Left lung (tissue), 10 donors: ENCODE data around the gene ATP8B2. TPM values are rescaled to one million over a fixed set of nuclear protein-coding genes. Genes with fewer than 3 reads are reported as not detected.
A peak's percentile ranks its signal among the peaks of the same experiment; 100 is the strongest.

Experiments used
- ATAC-seq: fragments of 200-7000 bp; cut with Tn5 transposase; one replicate; pipeline ENCODE4 v1.9.1; 2020; ENCODE audit warnings: moderate library complexity
- DNase-seq, 4 donors: peaks; one replicate each; pipeline ENCODE4 v3.0.0-alpha.2; 2013 to 2020
- H3K27ac ChIP-seq, 2 donors: fragments of 200-600 bp; sonication (generic) in 1 of 2; one replicate each; pipeline versions ENCODE4 v1.5.0 to v1.8.0; 2020 to 2021
- H3K27me3 ChIP-seq, 2 donors: fragments of 200-600 bp; sonication (generic) in 1 of 2; one replicate each; pipeline versions ENCODE4 v1.5.0 to v1.8.0; 2020 to 2021
- H3K36me3 ChIP-seq, 2 donors: fragments of 200-600 bp; sonication (generic) in 1 of 2; one replicate each; pipeline versions ENCODE4 v1.5.0 to v1.8.0; 2020 to 2021
- H3K4me1 ChIP-seq, 2 donors: fragments of 200-600 bp; one replicate each; pipeline ENCODE4 v1.8.0; 2021
- H3K4me3 ChIP-seq, 2 donors: fragments of 200-600 bp; sonication (generic) in 1 of 2; one replicate each; pipeline versions ENCODE4 v1.5.0 to v1.8.0; 2020 to 2021; ENCODE audit warnings: mild to moderate bottlenecking in 1 of 2
- H3K9me3 ChIP-seq, 2 donors: fragments of 200-600 bp; sonication (generic) in 1 of 2; one replicate each; pipeline versions ENCODE4 v1.5.0 to v1.8.0; 2020 to 2021
- intact Hi-C, 2 donors: fragments of 100-400 bp; cut with DNase I; formaldehyde crosslinking; loops; one replicate each; pipeline versions ENCODE4 v1.11.2 to v1.14.2; 2022
- polyA plus RNA-seq, 6 donors: library from polyadenylated mRNA; unstranded; fragments of 120-200 nt; gene quantifications; one replicate each; pipeline ENCODE4 v1.2.1, GENCODE V29; 2013; ENCODE audit not compliant: insufficient read length in 6 of 6
- total RNA-seq, 2 donors: library from RNA; stranded (reverse); fragmentation: NEBNext Ultra II Directional; extraction: Animal tissue kit (Norgen Biotek cat#: 25700); gene quantifications; one replicate each; pipeline ENCODE4 v1.2.1, GENCODE V29; 2021
- TF ChIP-seq, protein P1 (sequence below), 2 donors: fragments of 200-600 bp; sonication (generic) in 1 of 2; IDR thresholded peaks; one replicate each; pipeline versions ENCODE4 v1.5.0 to v1.8.0; 2021; ENCODE audit warnings: antibody characterized with exemption in 2 of 2
- donor health status: DM: no; HTN: yes; CAD: no.
- donor health status: DM: no; HTN: no; CAD: no.

The ATP8B2 gene
- total and polyA plus RNA-seq, 8 donors: 32.9 to 41.9 (median 36.6) TPM

DNA sequence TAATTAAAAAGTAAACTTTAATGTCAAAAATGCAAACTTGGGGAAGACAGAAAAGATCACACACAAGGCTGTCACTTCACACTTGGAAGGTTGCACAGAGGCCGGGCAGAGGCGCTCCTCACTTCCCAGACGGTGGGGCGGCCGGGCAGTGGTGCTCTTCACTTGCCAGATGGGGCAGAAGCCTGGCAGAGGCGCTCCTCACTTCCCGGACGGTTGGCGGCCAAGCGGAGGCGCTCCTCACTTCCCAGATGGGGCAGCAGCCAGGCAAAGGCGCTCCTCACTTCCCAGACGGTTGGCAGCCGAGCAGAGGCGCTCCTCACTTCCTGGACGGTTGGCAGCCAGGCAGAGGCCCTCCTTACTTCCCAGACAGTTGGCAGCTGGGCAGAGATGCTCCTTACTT lies 54.0 kb downstream of the ATP8B2 start:
- TF ChIP-seq, protein P1, sequence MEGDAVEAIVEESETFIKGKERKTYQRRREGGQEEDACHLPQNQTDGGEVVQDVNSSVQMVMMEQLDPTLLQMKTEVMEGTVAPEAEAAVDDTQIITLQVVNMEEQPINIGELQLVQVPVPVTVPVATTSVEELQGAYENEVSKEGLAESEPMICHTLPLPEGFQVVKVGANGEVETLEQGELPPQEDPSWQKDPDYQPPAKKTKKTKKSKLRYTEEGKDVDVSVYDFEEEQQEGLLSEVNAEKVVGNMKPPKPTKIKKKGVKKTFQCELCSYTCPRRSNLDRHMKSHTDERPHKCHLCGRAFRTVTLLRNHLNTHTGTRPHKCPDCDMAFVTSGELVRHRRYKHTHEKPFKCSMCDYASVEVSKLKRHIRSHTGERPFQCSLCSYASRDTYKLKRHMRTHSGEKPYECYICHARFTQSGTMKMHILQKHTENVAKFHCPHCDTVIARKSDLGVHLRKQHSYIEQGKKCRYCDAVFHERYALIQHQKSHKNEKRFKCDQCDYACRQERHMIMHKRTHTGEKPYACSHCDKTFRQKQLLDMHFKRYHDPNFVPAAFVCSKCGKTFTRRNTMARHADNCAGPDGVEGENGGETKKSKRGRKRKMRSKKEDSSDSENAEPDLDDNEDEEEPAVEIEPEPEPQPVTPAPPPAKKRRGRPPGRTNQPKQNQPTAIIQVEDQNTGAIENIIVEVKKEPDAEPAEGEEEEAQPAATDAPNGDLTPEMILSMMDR (IDR thresholded peaks at IDR 0.05): no peak
- intact Hi-C loops: no loop called here
- Histone ChIP-seq H3K36me3 (no peaks in the 10 kb centered on the region), H3K4me3 (no peak overlapping the region), H3K9me3 (no peaks in the 10 kb centered on the region), H3K4me1 (no peaks in the 10 kb centered on the region), H3K27me3 (no peaks in the 10 kb centered on the region), H3K27ac (no peak overlapping the region)
- no peak for ATAC-seq
- DNase-seq: no peak

DNA sequence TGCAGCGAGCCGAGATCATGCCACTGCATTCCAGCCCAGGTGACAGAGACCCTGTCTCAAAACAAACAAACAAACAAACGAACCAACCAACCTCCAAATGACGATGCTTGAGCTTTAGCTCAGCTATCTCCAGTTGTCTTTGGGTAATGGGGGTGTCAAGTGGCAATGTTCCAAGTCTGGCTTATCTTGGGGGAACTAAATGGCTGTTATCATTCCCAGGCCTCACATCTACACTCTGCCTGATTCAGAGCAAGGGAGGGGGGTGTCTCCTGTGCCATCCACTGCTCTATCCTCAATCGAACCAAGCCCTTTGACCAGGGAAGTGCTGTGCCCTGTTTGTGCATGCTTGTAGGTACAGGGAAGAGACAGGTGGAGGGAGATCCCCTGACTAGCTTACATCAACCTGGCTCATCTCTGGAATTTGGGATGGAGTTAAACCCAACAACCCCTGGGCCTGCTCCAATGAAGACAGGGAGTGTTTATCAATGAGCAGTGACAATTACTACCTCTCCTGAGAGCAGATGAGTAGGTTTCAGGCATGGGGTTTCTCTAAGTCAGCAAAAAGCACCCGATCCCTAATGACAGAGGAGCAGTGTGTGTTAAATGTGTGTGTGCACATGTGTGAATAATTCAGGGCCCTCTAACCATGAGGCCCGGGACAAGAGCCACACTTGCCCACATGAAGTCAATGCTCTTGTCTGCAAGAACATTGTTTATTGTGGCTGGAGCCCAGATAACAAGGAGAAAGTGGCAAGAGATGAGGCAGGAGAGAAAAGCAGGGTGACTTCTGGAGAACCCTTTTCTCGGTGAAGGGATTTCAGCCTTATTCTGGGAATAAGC lies 59.5 kb downstream of the ATP8B2 start:
- Histone ChIP-seq H3K4me3 (no peak overlapping the region), H3K36me3 (no peaks in the 10 kb centered on the region), H3K4me1 (peaks cover 3 to 20% of the 10 kb centered on the region in 2 donors), H3K27ac (peak overlapping the region in 1 of 2 donors; percentile 75), H3K9me3 (no peaks in the 10 kb centered on the region), H3K27me3 (no peaks in the 10 kb centered on the region)
- DNase-seq (no peak), ATAC-seq (no peak)
- TF ChIP-seq, protein P1 (IDR thresholded peaks at IDR 0.05): no peak
- intact Hi-C loops: no loop called here

DNA sequence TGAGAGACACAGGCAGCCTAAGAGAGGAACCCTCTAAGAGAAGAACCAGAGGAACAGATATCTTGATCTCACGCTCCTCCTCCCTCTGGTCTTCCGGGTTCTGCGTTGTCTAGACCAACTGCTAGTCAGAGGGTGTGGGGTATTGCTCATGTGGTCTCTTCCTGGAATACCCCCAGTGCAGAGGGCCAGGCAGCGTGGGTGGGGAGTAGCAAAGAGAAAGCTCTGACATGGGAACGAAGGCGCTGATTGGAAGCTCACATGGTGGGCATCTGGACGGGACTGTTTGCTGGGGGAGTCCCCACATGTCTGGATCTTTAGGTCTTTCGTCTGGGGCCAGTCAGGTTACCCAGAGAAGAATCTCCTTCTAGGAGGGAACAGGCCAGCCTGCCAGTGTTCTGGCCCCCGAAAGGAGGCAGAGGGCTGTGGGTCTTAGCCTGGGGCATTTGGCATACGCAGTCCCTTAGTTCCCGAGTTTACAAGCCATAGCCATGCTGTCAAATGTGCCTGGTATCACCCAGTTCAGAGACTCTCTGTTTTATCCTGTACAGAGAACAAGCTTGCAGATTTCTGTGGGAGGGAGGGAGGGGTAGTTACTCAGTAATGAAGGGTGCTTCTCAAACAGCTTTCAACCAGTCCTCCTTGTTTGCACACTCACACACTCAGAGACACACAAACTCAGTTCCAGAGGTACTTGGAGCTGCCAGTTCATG lies 61.5 kb downstream of the ATP8B2 start:
- Histone ChIP-seq H3K36me3 (no peaks in the 10 kb centered on the region), H3K27me3 (no peaks in the 10 kb centered on the region), H3K4me1 (peaks cover 3 to 20% of the 10 kb centered on the region in 2 donors), H3K4me3 (no peak overlapping the region), H3K27ac (peak overlapping the region; percentile 26 to 75), H3K9me3 (no peaks in the 10 kb centered on the region)
- intact Hi-C loops: no loop called here
- DNase-seq (peak in 1 of 4 donors; percentile 43), ATAC-seq (peak; percentile 96)
- TF ChIP-seq, protein P1 (IDR thresholded peaks at IDR 0.05): no peak

DNA sequence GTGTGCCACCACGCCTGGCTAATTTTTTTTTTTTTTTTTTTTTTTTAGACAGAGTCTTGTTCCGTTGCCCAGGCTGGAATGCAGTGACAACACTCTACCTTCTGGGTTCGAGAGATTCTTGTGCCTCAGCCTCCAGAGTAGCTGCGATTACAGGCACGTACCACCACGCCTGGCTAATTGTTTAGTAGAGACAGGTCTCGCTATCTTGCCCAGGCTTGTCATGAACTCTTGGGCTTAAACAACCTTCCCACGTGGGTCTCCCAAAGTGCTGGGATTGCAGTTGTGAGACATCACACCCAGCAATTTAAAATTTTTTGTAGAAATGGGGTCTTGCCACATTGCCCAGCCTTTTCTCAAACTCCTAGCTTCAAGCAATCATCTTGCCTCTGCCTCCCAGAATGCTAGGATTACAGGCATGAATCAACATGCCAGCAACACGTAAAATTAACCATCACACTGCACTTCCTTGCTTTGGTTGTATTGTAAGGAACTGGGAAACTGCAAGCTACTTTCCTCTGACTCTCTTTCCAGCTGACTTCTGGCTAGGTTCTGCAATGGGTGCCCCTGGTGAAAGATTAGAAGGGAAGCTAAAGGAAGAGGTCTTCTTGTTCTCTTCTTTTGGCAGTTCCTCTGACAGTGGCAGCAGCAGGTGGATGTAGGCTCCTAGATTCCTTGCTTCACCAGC lies 65.9 kb downstream of the ATP8B2 start:
- Histone ChIP-seq H3K4me3 (no peak overlapping the region), H3K36me3 (no peaks in the 10 kb centered on the region), H3K4me1 (peaks cover under 1 to 7% of the 10 kb centered on the region in 2 donors), H3K9me3 (no peaks in the 10 kb centered on the region), H3K27me3 (no peaks in the 10 kb centered on the region), H3K27ac (no peak overlapping the region)
- ATAC-seq (no peak), DNase-seq (no peak)
- TF ChIP-seq, protein P1 (IDR thresholded peaks at IDR 0.05): no peak
- intact Hi-C loops: no loop called here

DNA sequence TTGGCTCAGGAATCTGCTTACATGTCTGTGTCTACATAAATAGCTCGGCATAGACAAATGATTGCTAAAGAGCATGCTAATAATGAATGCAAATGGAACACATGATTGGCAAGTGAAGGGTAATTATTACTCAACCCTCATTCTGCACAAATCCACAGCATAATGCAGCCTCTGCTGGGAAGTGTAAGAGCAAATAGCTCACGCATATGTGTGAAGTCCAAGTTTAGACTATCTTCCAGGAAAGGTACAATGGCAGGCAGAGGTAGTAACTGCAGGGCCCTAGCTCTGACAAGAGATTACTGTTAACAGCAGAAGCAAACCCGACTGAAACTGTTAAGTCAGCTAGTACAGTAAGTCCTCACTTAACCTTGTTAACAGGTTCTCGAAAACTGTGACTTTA lies 72.8 kb downstream of the ATP8B2 start:
- Histone ChIP-seq H3K36me3 (no peaks in the 10 kb centered on the region), H3K4me1 (peaks cover 0 to 38% of the 10 kb centered on the region in 2 donors), H3K27ac (no peak overlapping the region), H3K4me3 (no peak overlapping the region), H3K9me3 (no peaks in the 10 kb centered on the region), H3K27me3 (no peaks in the 10 kb centered on the region)
- TF ChIP-seq, protein P1 (IDR thresholded peaks at IDR 0.05): no peak
- DNase-seq: no peak
- ATAC-seq: no peak
- intact Hi-C loops: no loop called here
